NCI-H69 (cell line): ENCODE data around the gene TUBGCP2.

Experiments used
- DNase-seq: peaks from one replicate; lab custom pipeline; 2025; lab: John Stamatoyannopoulos, UW

Gene TUBGCP2

DNA sequence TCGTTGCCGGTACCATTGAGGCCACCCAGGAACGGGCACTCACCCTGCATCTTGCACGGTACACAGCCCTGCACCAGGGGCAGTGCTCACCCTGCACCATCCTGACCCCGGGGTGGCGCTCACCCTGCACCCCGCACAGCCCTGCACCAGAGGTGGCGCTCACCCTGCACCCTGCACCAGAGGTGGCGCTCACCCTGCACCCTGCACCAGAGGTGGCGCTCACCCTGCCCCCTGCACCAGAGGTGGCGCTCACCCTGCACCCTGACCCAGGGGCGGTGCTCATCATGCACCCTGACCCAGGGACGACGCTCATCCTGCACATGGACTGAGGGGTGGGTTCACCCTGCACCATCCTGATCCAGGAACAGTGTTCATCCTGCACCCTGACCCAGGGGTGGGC lies 6.4 kb downstream of the TUBGCP2 start:
- no peak for DNase-seq

DNA sequence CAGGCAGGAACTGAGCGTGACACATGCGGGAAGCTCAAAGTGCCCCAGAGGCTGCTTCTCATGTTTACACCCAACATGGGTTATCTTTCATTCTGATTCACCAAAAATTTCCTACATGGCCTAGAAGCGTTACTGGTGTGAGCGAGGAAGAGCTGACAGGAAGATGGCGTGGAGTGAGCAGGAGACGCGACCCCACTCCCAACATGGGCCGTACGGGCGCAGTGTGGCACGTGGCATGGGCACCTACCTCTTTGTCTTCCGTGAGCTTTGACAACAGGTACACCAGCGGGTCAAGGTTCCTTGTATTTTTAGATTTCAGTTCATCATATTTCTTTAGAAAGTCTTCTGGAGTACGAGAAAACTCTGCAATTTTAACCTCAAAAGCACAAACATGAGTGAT lies 8.9 kb downstream of the TUBGCP2 start:
- no peak for DNase-seq

DNA sequence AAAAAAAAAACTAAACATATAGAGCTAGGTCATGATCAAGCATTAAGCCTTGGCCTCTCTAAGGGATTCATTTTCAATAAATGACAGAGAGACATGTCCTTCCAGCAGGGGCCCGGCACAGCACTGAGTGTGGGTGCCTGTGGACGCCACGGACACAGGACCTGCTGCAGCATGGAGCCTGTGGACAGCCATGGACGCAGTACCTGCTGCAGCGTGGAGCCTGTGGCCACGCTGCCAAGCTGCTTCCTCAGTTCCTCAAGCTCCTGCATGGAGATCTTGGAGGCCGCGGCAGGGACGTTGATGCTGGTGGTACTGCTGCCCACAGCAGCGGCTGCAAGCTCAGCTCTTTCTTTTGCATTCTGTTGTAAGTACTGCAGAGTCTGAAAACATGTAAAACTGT lies 9.4 kb downstream of the TUBGCP2 start:
- DNase-seq = no peak

DNA sequence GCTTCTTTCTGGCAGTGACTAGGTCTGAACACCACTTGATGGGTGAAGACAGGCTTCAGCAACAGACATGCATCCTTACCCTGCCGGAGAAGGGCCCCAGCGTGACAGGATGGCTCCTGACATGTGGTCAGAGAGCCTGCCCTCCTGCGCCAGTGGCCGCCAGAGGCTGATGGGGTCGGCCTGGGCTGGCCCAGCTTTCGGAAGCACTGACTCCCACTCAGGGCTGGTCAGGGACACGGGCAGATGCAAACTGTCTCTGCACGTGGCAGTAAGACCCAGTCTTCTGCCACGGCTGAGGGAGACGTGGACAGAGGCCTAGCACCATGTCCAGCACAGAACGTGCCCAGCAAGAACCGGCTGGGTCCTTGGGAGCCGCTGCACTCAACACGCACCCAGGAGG lies 10.2 kb downstream of the TUBGCP2 start:
- DNase-seq = no peak

DNA sequence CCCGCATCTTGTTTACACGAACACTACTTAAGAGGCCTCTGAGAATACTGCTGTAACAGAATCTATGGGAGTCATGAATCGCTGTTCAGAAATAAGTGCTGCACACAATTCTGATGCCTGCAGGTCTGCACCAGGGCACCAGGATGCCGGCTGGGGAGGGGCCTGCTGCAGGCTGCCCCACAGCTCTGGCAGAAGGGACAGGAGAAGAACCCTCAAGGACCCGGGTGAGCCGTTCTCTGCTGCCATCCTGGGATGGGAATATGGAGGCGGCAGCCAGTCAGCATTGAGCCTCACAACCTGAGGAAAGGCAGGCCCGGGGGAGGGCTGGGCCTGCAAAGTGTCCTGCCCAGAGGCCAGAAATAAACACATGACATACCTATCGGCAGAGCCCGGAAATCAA lies 11.2 kb downstream of the TUBGCP2 start:
- no peak for DNase-seq

DNA sequence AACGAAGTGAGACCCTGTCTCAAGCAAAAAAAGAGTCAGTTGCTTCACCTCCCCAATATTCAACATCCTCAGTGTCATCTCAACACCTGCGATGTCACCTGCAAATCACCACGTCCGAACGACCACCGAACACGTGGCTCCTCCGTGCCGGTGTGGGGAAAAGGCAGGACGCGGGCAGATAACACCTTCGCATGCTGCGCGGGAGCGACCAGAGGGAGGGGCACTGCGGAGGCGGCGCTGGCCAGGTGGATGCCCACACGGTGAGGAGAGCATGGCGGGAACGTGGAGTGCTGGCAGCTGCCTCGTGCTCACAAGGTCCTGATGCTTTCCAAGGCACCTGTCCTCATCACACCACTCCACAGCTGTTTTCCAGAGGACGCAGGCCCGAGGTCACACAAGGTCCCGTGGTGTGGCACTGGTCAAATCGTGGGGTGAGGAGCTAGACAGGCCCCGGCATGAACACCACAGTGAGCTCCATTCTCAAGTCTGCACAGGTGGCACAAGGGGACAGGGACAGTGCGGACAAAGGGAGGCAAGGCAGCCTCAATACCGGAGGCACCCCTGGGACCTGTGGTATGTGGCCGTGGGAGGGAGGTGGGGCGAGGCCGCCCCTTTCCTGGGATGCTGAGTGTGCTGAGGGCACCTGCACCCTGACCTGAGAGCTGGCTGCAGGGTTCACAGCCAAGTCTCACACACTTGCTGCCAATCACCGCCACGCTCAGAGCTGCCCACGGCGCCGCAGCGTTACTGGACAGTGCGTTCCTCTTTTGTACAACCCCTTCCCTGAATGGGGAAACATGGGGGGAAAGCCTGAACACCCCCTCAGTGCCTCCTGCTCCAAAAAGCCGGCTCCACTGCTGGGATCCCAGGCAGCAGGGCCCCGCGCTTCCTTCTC lies 13.0 kb downstream of the TUBGCP2 start:
- DNase-seq = no peak

DNA sequence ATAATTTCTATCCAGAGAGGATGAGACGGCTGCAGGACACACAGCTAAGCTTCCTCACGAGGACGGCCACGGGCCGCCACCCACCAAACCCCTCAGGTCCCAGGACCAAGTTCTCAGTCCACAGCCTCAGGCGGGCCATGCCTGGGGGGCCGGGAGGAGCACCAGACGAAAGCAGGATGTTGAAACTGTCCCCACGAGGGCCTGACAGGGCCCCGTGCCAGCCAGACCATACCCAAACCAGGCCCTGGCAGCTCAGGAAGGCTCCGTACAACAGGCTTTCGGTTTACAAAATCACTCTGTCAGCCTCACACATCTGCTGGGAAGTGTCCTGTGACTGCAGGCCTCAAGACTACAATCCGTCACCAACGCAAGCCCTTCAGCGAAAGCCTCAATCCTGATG lies 14.5 kb downstream of the TUBGCP2 start:
- no peak for DNase-seq

DNA sequence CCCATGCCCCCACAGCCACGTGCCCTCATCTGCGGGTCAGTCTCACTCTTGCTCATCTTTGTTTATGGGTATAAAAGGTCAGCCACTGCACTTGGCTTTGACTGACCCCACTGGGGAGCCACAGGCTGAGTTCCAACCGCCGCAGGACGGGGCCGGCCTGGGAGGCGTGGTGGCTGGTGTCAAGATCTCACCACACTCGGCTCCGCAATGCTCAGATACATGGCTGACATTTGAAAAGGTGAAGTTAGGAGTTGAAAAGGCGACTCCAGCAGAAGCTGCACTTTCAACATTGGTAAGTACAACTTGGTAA lies 14.9 kb downstream of the TUBGCP2 start:
- DNase-seq = no peak

DNA sequence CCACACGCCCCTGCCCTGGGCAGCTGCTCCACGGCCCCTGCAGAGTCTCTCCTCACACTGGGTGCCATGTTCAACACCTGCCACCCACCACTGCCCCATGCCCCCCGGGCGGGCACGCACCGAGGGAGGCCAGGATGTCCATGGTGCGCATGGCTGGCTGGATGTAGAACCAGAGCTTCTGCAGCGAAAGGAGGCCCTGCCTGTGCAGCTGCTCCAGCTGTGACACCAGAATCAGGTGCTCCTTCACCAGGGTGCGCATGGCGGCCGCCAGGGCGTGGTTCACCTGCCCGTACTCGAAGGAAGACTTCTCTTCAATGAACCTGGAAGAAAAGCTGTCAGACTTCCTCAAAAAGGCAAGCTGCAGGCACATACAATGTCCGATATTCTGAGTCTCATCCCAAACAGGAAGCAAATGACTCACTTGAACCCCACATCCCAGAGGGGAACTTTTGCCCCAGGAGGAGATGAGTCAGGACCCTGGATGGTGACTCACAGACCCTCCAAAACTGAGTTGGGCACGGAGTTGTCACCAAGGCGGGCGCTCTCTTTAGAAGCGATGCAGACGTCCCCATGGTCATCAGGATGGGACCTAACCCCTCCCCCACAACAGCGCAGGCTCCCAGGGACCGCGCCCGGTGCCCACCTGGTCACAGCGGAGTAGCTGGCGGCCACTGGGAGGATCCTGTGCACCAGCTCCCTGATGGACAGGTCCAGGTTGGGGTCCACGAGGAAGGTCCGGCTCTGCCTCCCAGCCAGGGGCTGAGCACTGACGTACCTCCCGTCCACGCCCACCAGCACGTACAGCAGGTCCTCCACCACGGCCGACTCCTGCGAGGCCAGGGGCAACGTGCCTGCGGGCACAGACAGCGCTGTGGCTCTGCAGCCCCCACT lies 15.5 kb downstream of the TUBGCP2 start:
- no peak for DNase-seq

DNA sequence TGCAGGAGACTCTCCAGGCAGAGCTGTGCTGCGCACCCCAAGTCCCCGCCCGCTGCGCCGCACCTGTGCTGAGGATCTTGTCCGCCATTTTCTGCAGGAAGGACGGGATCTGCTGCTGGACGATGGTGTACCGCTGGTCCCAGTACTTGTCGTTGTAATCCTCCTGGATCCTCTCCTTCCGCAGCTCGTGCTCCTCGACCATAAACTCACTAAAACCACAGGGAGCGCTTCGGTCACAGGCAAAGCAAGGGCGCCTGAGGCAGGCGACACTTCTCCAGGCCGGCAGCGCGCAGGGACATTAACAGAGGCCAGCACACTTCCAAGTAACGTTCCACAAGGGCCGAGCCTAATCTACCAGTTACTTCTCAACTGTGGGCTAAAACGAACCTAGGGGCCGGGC lies 18.9 kb downstream of the TUBGCP2 start:
- no peak for DNase-seq

DNA sequence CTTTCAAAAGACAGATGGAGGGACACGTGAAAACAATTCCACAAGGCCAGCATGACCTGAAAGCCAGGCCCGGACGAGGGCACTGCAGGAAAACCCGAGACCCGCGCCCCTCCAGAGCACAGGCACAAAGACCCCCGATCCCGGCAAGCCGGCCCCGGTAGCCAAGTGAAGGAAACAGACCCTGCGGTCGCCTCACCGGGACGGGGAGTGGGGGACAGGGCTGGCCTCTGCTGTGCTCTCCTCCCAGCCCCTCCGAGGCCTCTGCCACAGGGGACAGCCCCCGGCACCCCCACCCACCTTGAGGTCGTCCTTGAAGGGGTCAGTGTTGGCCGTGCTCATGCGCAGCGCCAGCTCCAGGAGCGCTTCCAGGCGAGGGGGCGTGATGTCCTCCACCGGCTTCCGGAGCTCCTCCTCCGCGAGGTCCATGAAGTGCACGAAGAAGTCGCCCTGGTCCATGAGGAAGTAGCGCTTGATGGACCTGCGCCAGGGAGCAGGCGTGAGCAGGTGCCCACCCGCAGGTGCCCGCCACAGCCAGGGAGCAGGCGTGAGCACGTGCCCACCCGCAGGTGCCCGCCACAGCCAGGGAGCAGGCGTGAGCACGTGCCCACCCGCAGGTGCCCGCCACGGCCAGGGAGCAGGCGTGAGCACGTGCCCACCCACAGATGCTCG lies 20.7 kb downstream of the TUBGCP2 start:
- DNase-seq = no peak

DNA sequence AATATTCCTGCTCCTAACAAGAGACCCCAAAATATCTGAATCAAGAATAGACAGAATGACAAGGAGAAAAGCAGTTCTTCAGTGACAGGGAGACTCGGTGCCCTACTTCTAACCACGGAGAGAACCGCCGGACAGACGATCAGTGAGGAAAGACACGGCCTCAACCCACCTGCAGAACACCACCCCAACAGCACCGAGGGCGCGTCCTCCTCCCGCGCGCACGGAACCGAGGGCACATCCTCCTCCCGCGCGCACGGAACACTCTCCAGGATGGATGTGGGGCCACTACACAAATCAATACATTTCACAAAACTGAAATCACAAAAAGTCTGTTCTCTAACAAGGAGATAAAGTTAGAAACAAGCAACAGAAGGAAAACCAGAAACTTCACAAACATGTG lies 22.3 kb downstream of the TUBGCP2 start:
- no peak for DNase-seq

DNA sequence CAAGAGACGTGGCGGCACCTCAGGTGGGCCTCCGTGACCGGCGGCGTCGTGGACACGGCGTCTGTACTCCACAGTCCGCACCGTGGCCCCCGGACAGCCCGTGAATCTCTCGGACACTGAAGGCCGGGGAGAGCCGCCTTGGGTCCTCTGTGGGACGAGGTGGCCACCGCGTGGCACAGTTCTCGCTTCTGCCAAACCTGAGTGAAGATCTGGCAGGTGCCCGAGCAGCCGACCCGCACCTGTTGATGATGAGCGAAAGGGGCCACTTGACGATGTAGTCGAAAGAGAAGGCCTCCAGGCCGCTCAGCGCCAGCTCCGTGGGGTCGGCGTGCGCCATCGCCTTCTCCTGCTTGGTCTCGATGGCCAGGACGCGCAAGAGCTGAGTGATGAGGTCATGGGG lies 23.5 kb downstream of the TUBGCP2 start:
- no peak for DNase-seq

DNA sequence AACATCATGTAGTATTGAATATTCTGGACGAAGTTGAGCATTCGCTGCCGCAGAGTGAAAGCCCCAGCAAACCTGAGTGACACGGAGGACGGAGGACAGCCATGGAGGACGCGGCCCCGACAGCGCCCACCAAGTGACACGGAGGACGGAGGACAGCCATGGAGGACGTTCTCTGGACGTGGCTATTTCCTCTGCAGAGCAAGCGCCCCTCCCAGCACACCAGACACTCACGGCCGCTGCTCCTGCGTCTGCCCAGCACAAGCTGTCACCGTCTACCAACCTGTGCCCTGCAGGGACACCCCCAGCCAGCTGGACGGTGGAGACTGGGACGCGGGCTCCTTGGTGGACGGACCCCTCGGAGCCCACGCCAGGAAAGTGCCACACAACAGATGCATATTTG lies 24.7 kb downstream of the TUBGCP2 start:
- no peak for DNase-seq

DNA sequence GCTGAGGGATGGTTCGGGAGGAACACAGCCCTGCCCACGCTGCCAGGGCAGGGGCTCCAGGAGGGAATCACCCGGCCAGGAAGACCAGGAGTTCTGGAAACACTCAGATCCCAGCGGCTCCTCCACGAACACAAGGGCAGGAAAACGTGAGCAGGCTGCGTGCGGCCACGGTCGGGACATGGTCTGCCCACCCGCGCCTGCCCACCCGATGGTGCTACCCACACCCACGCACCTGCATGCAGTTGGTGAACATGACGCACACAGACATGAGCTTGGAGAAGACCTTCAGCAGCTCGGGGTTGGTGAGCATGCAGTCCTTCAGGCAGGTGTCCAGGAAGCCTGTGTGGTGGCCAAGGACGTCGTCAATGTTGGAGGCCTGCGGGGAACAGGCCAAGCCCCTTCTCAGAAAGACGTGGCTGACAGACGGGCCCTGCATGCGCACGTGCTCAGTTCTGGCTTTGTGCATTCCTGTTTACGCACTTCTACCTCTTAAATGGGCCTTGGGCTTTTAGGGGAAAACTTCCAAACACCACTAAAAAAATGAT lies 25.8 kb downstream of the TUBGCP2 start:
- no peak for DNase-seq

DNA sequence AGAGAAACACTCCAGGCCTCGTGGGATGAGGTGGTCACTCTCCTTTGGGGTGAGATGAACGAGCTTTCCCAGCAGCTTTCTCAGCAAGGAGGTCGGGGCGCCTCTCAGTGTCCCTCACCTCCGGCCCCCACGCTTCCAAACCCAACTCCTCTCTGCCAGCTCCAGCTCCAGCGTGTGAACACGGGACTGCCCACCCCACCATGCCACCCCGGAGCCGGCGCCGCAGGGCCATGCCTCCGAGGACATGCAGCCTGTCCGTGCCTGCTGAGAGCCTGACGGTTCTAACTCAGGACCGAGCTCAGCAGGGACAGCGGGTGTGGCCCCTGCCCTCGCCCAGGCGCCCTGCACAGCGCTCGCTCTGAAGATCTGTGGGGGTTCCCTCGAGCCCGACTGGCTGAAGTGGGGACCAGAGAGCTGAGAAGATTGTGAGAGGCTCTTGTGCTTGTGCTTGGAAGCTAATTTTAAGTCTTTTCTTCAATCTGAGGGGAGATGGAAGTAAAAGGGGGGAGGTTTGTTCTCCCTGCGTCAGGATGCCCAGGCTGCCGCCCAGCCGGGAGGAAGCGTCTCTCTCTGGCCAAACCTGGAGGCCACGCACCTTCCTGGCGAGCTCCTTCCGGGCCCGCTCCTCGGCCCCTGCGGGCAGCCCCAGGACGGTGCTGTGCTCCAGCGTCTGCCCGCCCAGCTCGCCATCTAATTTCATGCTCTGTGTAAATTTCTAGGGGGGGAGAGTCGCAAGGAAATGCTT lies 26.9 kb downstream of the TUBGCP2 start:
- no peak for DNase-seq

DNA sequence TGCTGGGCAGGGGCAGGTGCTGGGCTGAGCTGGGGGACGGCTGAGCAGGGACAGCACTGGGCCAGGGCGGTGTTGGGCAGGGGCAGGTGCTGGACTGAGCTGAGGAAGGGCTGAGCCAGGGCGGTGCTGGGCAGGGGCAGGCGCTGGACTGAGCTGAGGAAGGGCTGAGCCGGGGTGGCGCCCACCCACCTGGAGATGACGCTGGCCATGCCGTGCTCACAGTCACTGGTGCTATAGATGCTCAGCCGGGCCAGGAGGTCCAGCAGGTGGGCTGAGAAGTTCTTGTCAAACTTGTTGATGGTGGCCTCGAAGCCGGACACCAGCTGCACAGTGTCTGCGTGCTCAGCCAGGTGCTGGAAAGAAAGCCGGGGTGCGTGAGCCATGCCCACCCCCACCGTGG lies 27.6 kb downstream of the TUBGCP2 start:
- no peak for DNase-seq

DNA sequence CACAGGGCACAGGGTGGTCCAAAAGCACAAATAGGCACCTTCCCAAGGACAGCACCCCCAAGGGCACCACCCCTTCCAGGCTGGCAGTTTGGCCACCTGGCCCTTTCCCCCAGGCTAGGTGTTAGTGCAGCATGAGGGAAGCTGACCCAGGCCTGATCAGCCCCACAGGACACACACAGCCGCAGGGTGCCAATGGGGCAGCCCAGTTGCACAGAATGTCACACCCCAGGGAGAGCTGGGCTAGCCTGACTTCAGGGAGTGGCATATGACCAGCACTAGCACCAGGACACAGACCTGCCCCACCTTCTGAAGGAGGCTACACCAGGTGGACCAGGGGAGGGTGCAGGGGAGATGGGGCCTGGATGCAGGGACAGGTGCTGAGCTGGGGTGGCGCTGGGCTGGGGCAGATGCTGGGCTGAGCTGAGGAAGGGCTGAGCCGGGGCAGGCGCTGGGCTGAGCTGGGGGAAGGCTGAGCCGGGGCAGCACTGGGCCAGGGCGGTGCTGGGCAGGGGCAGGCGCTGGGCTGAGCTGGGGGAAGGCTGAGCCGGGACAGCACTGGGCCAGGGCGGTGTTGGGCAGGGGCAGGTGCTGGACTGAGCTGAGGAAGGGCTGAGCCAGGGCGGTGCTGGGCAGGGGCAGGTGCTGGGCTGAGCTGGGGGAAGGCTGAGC lies 28.1 kb downstream of the TUBGCP2 start:
- DNase-seq = no peak

DNA sequence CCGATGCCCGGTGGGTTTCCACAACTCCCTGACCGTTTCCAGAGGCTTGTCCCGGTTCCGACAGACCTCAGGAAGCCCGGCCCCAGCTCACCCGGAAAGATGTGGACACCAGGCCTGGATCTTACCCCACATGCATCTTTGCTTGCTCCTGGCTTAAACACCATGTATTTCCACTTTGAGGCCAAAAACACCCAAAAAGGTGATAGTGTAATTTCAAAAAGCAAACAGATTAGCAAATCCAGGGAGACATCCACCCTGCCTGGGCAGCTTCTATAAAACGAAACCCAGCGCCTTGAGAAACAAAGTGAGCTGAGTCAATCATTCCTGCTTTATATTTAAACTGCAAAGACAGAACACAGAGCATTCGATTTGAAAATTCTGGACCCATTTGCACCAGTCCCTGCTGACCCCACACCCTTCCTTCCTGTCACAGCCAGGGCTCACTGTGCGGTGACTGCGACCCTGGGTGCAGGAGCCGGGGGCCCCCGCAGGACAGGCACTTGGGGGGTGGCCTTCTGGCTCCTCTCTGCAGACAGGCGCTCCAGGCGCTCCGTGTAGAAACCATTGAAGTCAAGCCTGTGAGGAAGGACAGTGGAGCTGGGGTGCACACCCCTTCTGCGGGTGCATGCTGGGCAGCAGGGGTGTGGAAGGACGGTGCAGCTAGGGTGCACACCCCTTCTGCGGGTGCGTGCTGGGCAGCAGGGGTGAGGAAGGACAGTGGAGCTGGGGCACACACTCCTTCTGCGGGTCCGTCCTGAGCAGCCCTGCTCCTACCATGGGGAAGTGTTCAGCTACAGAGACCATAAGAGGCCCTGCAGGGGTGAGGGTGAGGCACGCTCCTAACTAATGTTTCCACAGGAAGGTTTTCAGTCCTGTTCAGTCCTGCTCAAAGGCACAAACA lies 29.1 kb downstream of the TUBGCP2 start:
- no peak for DNase-seq

DNA sequence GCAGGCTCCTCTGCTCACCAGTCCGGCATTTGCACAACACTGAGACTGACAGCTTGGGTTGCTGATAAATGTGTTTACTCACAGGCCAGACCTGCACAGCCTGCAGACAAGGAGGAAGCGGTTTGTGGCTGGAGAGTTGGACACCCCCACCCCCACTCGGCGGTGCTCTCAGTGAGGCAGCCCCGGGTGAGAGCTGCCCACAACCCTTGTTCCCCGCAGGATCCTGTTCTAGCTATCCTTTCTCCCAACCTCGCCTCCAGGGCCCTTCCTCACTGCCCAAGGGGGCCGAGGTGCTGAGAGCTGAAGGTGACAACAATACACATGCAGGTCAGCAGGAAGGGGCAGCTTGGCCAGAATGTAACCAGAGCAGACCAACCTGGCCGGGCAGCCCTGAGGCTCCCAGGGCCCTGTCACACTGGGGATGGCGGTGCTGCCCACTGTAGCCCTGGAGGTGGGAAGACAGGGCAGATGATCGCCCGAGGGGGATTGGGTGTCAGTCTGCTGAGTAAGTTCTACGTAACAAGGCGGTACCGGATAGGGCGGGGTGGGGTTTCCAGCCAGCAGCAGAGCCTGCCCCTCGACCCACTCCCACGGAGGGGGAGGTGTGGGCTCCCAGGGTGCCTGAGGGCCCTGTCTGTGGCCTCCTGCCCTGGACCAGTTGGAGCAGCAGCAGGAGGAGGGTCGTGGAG lies 30.0 kb downstream of the TUBGCP2 start:
- peak; percentile 4 for DNase-seq
